ENCODE measurements around the gene IMPA2.

The IMPA2 gene

GRCh38 chr18:12009581-12010140, 28.4 kb downstream of the IMPA2 start:
- no peak for DNase-seq

DNA sequence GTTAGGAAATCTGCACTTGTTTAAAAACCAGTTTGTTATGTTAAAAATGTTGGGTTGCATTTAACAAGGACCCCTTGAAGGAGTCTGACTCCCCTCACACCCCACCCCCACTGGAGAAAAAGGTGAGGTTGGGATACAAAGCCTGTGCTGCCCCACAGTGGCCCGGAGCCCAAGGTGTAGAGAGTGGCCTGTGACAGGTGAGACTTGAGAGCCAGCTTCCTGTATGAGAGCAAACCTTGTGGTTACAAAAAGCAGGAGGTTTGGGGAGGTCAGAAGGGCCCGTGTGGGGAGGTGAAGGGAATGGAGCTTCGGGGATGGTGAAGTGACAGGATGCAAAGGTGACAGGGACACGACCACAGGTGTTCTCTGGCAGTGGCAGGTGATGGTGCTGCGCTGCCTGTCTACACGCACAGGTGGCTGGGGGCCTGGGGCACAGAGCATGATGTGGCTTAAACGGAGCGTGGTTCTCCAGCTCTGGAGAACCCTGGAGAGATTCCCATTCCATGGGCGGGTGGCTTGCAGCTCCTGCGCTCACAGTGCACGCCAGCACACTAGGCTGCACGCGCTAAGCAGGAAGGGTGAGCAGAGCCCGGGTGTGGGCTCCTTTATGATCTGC, 29.0 kb downstream of the IMPA2 start:
- DNase-seq: no peak

DNA sequence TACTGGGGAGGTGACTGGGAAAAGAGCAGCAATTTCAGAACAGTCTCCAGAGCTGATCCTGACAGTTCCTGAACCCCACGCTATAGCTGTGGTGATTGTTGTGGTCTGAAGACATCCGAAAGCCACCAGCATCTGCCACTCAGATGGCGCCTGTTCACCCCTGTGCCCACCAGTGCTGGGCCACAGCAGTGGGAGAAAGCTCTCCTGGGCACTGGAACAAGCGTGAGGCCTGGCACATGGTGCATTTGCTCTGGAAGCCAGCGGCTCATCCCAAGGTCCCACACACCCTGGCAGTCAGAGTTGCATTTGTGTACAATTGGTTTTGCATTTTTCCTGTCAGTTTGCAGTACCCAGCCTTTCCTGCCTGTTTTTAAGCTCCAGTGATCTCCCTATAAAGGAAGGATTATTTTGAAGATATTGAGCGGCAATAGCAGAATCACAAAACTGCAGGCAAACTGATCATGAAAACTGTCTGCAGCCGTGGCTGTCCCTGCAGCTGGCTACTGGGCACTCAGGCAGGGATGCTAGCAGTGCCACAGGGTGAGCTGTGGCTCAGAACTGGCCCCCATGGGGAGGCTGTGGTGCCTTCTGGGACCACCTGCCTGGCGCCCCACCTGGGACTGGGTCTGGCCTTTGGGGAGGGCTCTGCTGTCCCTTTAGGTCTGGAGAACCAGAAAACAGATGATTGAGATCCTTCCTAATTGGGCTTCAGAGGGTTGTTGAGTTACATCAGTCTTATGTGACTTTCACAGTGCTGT, 30.1 kb downstream of the IMPA2 start:
- DNase-seq: no peak

DNA sequence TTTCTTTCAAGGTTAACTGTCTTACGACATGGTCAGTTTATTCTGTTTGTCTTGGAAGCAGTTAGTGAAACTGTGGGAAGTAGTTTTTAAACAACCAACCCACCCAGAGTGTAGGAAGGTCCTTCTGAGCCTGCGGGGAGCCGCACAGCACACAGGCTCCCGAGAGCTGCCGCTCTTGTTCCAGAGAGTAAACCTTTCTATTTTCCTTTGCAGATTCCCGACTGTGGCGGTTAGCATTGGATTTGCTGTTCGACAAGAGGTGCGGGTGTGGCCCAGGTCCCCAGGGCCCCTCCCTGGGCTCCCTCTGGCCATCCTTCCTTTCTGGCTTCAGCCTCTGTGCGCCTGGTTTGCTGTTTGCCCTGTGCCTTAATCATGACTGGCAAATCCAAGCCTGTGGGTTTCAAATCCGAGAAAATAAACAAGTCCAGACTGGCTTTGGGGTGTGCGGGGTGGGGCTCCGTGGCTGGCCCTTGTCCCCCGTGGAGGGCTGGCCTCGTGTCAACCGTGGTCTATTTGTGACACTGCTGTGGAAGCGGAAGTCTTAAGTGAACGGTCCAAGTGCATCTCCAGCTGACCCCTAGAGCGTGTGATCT, 30.7 kb downstream of the IMPA2 start:
- no peak for DNase-seq

- DNase-seq: no peak
Measured at GRCh38 chr18:12012697-12013096, 31.4 kb downstream of the IMPA2 start.

DNA sequence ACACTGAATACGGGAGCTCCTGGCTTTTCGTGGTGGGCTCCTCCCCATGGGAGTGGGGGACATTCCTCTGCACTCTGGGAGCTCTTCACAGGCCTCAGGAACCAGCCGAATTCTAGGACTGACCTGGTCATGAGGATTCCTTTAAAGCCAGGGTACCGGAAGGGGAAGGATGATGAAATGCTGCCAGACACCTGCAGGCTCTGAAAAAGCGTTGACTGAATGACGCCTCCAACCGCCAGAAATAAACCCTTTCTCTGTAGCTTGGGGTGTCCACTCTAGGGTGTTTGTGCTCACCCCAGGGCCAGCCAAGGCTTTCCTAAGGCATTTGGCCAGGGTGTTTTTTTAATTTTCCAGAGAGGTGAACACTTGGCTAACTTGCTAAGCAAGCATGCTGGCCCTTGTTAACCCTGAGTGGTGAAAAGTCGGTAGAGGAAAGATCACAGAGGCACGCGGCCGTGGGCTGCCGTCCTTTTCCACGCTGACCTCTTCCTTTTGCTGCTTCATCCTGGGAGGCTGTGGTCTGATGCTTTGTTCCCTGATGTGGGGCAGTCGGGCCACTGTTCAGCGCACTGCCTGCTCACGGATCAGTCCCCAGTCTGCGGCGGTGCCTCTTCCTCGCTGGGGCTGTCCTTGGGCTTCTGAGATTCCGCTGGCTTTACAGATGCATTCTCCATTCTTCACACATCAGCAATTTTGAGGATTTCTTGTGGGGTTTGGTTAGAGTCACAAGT, 32.0 kb downstream of the IMPA2 start:
- no peak for DNase-seq

DNA sequence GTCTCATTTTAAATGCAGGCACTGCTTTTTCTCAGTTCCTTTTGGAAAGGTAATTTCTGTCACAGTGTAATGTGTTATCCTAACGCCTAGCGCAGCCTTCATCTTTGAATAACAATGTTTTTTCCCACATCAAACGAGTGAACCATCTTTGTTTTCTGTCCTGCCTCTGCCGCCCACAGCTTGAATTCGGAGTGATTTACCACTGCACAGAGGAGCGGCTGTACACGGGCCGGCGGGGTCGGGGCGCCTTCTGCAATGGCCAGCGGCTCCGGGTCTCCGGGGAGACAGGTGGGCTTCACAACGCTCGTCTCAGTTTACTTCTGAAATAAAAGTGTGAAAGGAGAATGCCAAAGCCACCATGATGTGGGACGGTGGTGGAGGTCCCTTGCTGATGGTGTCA, 32.8 kb downstream of the IMPA2 start:
- no peak for DNase-seq

- DNase-seq: no peak
Measured at GRCh38 chr18:12014521-12015415, 33.5 kb downstream of the IMPA2 start.

GRCh38 chr18:12015416-12016062, 34.2 kb downstream of the IMPA2 start:
- no peak for DNase-seq

DNA sequence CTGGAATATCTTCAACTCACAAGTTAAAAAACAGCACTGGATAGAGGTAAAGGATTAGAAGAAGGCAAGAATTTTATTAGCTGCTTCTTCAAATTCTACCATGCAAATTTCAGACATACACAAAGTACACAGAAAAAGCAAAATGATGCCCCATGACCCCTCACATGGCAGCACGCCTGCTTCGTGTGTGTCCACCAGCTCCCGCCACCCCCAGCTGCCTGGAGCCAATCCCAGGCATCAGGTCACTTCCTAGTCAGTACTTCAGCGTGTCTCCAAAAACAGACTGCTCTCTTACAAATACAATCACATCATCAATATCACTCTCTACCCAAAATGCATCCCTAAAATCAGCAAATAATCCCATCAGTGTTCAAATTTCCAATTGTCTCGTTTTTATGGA, 35.8 kb downstream of the IMPA2 start:
- DNase-seq: no peak

- no peak for DNase-seq
Measured at GRCh38 chr18:12018861-12019260, 37.6 kb downstream of the IMPA2 start.

DNA sequence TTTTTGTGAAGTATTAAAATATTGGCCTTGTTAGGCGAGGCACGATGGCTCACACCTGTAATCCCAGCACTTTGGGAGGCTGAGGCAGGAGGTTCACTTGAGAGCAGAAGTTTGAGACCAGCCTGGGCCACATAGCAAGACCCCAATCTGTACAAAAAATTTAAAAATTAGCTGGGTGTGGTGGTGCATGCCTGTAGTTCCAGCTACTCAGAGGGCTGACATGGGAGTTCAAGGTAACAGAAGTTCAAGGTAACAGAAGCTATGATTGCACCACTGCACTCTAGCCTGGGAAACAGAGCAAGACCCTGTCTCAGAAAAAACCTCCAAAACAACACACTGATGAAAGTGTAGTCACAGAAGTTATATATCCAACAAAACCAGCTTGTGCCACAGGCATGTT, 39.8 kb downstream of the IMPA2 start:
- no peak for DNase-seq

- DNase-seq: no peak
Measured at GRCh38 chr18:12021596-12021995, 40.3 kb downstream of the IMPA2 start.

DNA sequence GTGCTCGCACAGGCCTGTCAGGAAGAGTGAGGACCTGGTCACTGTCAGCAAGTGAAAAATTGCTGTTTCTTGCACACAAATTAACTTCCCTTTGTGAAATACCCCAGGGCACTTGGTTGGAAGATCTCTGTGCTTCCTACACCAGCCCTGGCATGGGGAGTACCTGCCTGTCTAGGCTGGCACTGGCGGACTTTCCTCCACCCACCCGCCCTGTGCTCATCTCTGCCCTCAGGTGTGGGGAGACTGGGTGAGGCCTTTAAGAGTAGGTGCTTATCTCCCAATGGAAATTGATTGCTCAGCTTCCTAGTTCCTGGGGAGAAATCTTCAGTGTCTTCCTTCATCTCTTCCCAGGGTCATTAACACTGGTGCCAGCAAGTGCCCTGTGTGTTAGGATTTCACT, 42.1 kb downstream of the IMPA2 start:
- DNase-seq: no peak

DNA sequence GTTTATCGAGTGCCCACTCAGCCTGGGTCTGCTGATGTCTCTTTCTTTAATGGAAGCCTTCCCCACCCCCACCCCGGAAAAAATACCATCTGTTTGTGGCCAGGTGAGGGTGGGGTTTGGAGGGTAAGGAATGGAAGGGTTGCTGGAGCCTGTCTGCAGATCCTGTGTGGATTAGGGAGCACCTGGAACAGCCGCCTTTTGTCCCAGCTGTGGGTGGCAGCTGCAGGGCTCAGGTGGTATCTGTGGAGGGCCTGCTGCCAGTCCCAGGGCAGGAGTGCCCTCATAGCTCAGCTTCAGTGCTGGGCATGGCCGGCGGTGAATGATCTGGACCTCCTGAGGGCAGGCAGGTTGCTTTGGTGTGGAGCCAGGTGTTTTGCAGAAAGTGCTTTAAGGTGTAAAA, 45.3 kb downstream of the IMPA2 start:
- no peak for DNase-seq

DNA sequence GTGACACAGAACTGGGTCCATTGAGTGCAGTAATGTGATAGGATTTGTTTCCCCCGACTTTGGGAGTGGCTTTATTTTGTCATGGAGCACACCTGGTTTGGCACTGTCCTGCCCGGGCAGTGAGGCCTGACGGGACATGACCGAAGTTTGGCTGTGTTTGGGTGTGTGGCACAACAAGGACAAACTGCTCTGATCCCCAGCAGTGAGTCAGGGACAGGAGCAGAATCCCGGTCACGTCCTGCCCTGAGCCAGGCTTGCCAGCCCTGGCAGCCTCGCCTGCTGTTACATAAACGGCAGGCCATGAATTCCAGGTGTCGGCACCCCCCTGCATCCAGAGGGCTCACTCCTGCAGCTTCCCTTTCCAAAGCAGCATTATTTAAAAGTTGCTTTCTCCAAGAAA, 45.7 kb downstream of the IMPA2 start:
- DNase-seq: no peak

- no peak for DNase-seq
Measured at GRCh38 chr18:12027480-12027879, 46.2 kb downstream of the IMPA2 start.

DNA sequence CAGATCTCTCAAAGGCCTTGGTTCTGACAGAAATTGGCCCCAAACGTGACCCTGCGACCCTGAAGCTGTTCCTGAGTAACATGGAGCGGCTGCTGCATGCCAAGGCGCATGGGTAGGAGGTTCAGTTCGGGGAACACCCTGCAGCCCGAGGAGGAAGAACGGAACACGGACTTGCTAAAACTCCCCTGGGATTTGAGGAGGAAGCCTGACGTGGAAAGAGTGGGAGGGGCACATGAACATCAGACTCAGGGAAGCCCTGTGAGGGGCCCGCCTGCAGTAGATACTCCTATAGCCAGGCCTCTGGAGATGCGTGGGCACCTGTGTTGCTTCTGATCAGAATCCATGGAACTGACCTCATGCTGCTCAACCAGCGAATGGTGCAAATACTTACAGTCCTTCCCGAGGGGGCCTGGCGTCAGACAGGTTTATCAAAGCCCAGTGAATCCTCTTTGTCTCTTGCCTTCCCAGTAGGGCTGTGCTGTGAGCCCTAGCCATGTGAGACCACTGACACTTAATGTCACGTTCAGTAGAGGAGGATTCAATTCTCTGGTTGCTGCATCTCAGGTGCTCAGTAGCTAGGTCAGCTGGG, 46.8 kb downstream of the IMPA2 start:
- no peak for DNase-seq

- DNase-seq: no peak
Measured at GRCh38 chr18:12028674-12029073, 47.4 kb downstream of the IMPA2 start.

- DNase-seq: no peak
Measured at GRCh38 chr18:12029786-12030584, 48.7 kb downstream of the IMPA2 start.

GRCh38 chr18:12030670-12031069, 49.4 kb downstream of the IMPA2 start:
- DNase-seq: no peak

Data from activated CD4-positive, alpha-beta T cell treated with anti-CD3 and anti-CD28 coated beads for 48 hours (primary cell).